HEK293 (cell line): Measurements from ENCODE around the gene KRTCAP2.

Source experiments
- CTCF ChIA-PET: fragments of 350-600 bp; formaldehyde crosslinking; extraction: SDS; loops from one replicate; lab custom pipeline; 2021; ENCODE audit warnings: antibody characterized with exemption; lab: Yijun Ruan, JAX
- POLR2A ChIA-PET: fragments of 300-600 bp; formaldehyde crosslinking; extraction: SDS; loops from one replicate; lab custom pipeline; 2020; ENCODE audit warnings: antibody characterized with exemption, inconsistent platforms; lab: Yijun Ruan, JAX
- H3K27ac ChIP-seq: fragments of 200-500 bp; sonication (Bioruptor generic); 2 replicates; pipeline ENCODE4 v1.5.1; 2014; ENCODE audit warnings: low read depth, low read length, control low read depth, inconsistent platforms; ENCODE audit errors: extremely low read depth
- H3K36me3 ChIP-seq, 2 experiments: fragments of 200-500 bp in 1 of 2; sonication (Bioruptor generic) in 1 of 2; 1 replicate in 1 of 2; 2 replicates in 1 of 2; pipeline ENCODE4 v1.5.1; 2014 to 2017; ENCODE audit warnings: inconsistent platforms in 2 of 2, low read length in 2 of 2; ENCODE audit not compliant: control insufficient read depth in 2 of 2, insufficient read depth in 1 of 2
- H3K4me1 ChIP-seq: fragments of 200-500 bp; sonication (Bioruptor generic); 2 replicates; pipeline ENCODE4 v1.5.1; 2014; ENCODE audit warnings: mild to moderate bottlenecking, low read length, inconsistent platforms; ENCODE audit not compliant: control insufficient read depth, insufficient read depth
- H3K4me3 ChIP-seq: 2 replicates; pipeline ENCODE4 v1.5.1; 2011; ENCODE audit warnings: low read depth, mild to moderate bottlenecking, control low read depth, low read length, moderate library complexity
- H3K9me3 ChIP-seq: fragments of 200-500 bp; sonication (Bioruptor generic); 2 replicates; pipeline ENCODE4 v1.5.1; 2014; ENCODE audit warnings: low read depth, low read length, inconsistent platforms; ENCODE audit not compliant: control insufficient read depth, insufficient read depth
- HOXA7 ChIP-seq: sonication (generic); formaldehyde crosslinking; IDR thresholded peaks from 2 replicates; pipeline ENCODE4 v1.8.1; 2022; ENCODE audit warnings: missing genetic modification reagents, borderline replicate concordance
- IKZF3 ChIP-seq: fragments of 450-650 bp; IDR thresholded peaks from 2 replicates; pipeline ENCODE4 v1.5.0; 2018; ENCODE audit warnings: missing biosample characterization, mild to moderate bottlenecking, missing genetic modification characterization, moderate library complexity
- PRDM1 ChIP-seq: fragments of 450-650 bp; formaldehyde crosslinking; IDR thresholded peaks from 2 replicates; pipeline ENCODE4; 2016; ENCODE audit warnings: missing biosample characterization, missing genetic modification characterization
- SP3 ChIP-seq: fragments of 450-650 bp; formaldehyde crosslinking; IDR thresholded peaks from 2 replicates; pipeline ENCODE4 v1.5.1; 2016; ENCODE audit warnings: missing biosample characterization, missing genetic modification characterization
- ZFHX2 ChIP-seq: fragments of 450-650 bp; formaldehyde crosslinking; conservative IDR thresholded peaks from 2 replicates; pipeline ENCODE4 v1.5.1; 2016; ENCODE audit warnings: missing biosample characterization, missing genetic modification characterization
- ZNF140 ChIP-seq: fragments of 450-650 bp; formaldehyde crosslinking; IDR thresholded peaks from 2 replicates; pipeline ENCODE4 v1.5.1; 2016; ENCODE audit warnings: missing biosample characterization, missing genetic modification characterization
- ZNF146 ChIP-seq: fragments of 450-650 bp; formaldehyde crosslinking; IDR thresholded peaks from 2 replicates; pipeline ENCODE4 v1.5.1; 2016; ENCODE audit warnings: missing biosample characterization, missing genetic modification characterization
- ZNF350 ChIP-seq: fragments of 450-650 bp; formaldehyde crosslinking; IDR thresholded peaks from 2 replicates; pipeline ENCODE4 v1.5.0; 2017; ENCODE audit warnings: missing biosample characterization, mild to moderate bottlenecking, missing genetic modification characterization
- ZNF521 ChIP-seq: fragments of 450-650 bp; formaldehyde crosslinking; IDR thresholded peaks from 2 replicates; pipeline ENCODE4 v1.5.1; 2017; ENCODE audit warnings: missing biosample characterization, mild to moderate bottlenecking, missing genetic modification characterization
- ZNF529 ChIP-seq: fragments of 450-650 bp; formaldehyde crosslinking; IDR thresholded peaks from 2 replicates; pipeline ENCODE4 v1.5.1; 2017; ENCODE audit warnings: missing genetic modification characterization, missing biosample characterization; ENCODE audit not compliant: insufficient replicate concordance
- ZNF585B ChIP-seq: fragments of 450-650 bp; formaldehyde crosslinking; IDR thresholded peaks from 2 replicates; pipeline ENCODE4 v1.5.1; 2016; ENCODE audit warnings: missing biosample characterization, missing genetic modification characterization
- ZNF600 ChIP-seq: fragments of 450-650 bp; formaldehyde crosslinking; IDR thresholded peaks from 2 replicates; pipeline ENCODE4 v1.5.1; 2016; ENCODE audit warnings: missing biosample characterization, missing genetic modification characterization
- ZNF677 ChIP-seq: fragments of 450-650 bp; IDR thresholded peaks from 2 replicates; pipeline ENCODE4 v1.5.0; 2018; ENCODE audit warnings: missing biosample characterization, mild to moderate bottlenecking, missing genetic modification characterization, moderate library complexity
- ZNF707 ChIP-seq: fragments of 450-650 bp; formaldehyde crosslinking; IDR thresholded peaks from 2 replicates; pipeline ENCODE4 v1.5.1; 2016; ENCODE audit warnings: missing biosample characterization, missing genetic modification characterization
- ZSCAN23 ChIP-seq: fragments of 450-650 bp; formaldehyde crosslinking; IDR thresholded peaks from 2 replicates; pipeline ENCODE4 v1.5.1; 2016; ENCODE audit warnings: missing biosample characterization, missing genetic modification characterization
- TF ChIP-seq, protein P1 (sequence below): fragments of 450-650 bp; formaldehyde crosslinking; optimal IDR thresholded peaks from 2 replicates; pipeline ENCODE3; 2016; ENCODE audit warnings: missing biosample characterization, mild to moderate bottlenecking, missing genetic modification characterization
- TF ChIP-seq, protein P2 (sequence below): fragments of 450-650 bp; formaldehyde crosslinking; IDR thresholded peaks from 2 replicates; pipeline ENCODE4 v1.5.1; 2016; ENCODE audit warnings: missing biosample characterization, missing genetic modification characterization
- TF ChIP-seq, protein P3 (sequence below): fragments of 450-650 bp; formaldehyde crosslinking; IDR thresholded peaks from 2 replicates; pipeline ENCODE4; 2016; ENCODE audit warnings: missing biosample characterization, missing genetic modification characterization
- TF ChIP-seq, protein P4 (sequence below): fragments of 450-650 bp; formaldehyde crosslinking; IDR thresholded peaks from 2 replicates; pipeline ENCODE4 v1.5.1; 2016; ENCODE audit warnings: missing biosample characterization, missing genetic modification characterization, borderline replicate concordance

KRTCAP2 gene

DNA sequence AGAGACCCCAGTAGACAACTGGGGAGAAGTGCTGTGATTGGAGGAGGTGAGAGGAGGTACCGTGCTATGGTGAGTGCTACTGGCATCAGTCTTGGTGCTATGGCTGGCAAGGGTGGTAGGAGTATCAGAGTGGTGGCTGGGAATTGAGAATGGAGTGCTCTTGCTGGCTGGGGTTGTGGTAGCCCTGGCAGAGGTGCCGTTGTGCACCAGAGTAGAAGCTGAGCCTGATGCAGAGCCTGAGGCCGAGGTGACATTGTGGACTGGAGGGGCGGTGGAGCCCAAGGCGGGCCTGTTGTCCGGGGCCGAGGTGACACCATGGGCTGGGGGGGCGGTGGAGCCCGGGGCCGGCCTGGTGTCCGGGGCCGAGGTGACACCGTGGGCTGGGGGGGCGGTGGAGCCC is 15.2 kb upstream of the KRTCAP2 start:
- Histone ChIP-seq H3K27ac (no peak overlapping the region), H3K9me3 (no peaks in the 10 kb centered on the region), H3K36me3 (no peaks in the 10 kb centered on the region), H3K4me1 (peaks cover 3% of the 10 kb centered on the region; the same call in 1 of the 2 replicates), H3K4me3 (no peak overlapping the region)
- ChIA-PET CTCF (no interaction called here), POLR2A (no interaction called here)
- TF ChIP-seq ZNF600 (tag by site-specific recombination) = peak; percentile 37; the same call in 1 of the 2 replicates
- TF ChIP-seq ZNF677 (tag by site-specific recombination) = no peak

DNA sequence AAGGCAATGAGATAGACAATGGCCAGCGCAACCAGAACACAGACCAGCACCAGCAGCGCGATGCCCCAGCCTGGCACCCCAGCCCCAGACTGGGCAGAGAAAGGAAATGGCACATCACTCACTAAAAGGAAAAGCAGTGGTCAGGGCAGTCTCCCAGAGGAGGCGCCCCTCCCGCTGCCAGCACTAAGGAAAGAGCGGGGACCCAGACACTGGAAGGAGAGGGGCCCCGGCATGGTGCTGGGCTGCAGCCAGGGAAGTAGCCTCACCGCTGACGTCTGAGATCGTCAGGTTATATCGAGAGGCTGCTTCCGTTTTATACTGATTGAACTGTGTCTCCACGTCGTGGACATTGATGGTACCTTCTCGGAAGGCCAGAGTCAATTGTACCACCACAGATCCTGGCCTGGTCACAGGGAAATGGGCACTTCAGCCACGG is 14.4 kb upstream of the KRTCAP2 start:
- ChIA-PET POLR2A (no interaction called here), CTCF (interaction anchor here (4.4 kb wide), 1 partner anchor 15 kb away, joined by 15 read pairs; the partner anchor contains the start of gene KRTCAP2)
- TF ChIP-seq ZNF707 (tag by site-specific recombination) (no peak), ZNF529 (tag by site-specific recombination) (no peak), ZFHX2 (tag by site-specific recombination) (no peak)
- TF ChIP-seq, protein P1, sequence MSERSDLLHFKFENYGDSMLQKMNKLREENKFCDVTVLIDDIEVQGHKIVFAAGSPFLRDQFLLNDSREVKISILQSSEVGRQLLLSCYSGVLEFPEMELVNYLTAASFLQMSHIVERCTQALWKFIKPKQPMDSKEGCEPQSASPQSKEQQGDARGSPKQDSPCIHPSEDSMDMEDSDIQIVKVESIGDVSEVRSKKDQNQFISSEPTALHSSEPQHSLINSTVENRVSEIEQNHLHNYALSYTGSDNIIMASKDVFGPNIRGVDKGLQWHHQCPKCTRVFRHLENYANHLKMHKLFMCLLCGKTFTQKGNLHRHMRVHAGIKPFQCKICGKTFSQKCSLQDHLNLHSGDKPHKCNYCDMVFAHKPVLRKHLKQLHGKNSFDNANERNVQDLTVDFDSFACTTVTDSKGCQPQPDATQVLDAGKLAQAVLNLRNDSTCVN (tag by site-specific recombination) = no peak
- no peaks in the 10 kb centered on the region for H3K9me3 ChIP-seq
- no peaks in the 10 kb centered on the region for H3K4me1 ChIP-seq
- no peaks in the 10 kb centered on the region for H3K36me3 ChIP-seq
- no peak overlapping the region for H3K27ac ChIP-seq
- no peak overlapping the region for H3K4me3 ChIP-seq

DNA sequence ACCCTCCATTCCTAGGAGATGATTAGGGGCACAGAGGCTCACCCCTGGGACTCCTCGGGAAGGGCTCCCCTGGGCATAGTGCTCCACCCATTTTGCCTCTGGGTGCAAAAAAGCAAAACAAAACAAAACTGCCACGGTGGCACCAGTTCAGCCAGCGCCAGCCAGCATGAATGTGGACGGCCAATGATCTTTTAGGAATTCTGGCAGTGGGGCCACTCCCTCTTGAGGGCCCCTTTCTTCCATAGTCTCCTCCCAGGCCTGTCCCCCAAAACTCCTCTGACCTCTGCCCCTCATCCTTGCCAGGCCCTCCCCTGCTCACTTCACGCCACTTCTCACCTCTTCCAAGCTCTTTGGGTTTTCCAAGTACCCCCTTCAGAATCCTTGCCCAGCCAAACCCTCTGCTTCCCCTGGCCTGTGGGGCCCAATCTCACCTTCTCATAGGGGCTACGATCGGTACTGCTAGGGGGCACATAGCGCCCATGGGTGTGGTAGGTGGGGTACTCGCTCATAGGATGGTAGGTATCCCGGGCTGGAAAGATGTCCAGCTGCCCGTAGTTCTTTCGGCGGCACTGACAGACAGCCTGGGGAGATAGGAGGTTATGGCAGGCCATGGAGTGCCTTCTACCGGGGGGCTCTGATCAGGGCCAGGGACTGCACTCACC is 13.8 kb upstream of the KRTCAP2 start:
- ChIA-PET CTCF (interaction anchor here (1.0 to 4.4 kb wide), 2 partner anchors 10 to 14 kb away, joined by 4 to 15 read pairs; partner anchors contain the start of gene KRTCAP2), POLR2A (no interaction called here)
- no peak overlapping the region for H3K27ac ChIP-seq
- no peaks in the 10 kb centered on the region for H3K36me3 ChIP-seq
- no peaks in the 10 kb centered on the region for H3K9me3 ChIP-seq
- TF ChIP-seq ZNF585B (tag by site-specific recombination) (no peak), ZNF521 (tag by site-specific recombination) (no peak), SP3 (no peak), PRDM1 (tag by site-specific recombination) (no peak), HOXA7 (CRISPR knock-in tag) (no peak), IKZF3 (no peak), ZNF146 (tag by site-specific recombination) (no peak), ZNF350 (tag by site-specific recombination) (no peak), ZSCAN23 (no peak), ZNF140 (tag by site-specific recombination) (no peak)
- TF ChIP-seq, protein P2, sequence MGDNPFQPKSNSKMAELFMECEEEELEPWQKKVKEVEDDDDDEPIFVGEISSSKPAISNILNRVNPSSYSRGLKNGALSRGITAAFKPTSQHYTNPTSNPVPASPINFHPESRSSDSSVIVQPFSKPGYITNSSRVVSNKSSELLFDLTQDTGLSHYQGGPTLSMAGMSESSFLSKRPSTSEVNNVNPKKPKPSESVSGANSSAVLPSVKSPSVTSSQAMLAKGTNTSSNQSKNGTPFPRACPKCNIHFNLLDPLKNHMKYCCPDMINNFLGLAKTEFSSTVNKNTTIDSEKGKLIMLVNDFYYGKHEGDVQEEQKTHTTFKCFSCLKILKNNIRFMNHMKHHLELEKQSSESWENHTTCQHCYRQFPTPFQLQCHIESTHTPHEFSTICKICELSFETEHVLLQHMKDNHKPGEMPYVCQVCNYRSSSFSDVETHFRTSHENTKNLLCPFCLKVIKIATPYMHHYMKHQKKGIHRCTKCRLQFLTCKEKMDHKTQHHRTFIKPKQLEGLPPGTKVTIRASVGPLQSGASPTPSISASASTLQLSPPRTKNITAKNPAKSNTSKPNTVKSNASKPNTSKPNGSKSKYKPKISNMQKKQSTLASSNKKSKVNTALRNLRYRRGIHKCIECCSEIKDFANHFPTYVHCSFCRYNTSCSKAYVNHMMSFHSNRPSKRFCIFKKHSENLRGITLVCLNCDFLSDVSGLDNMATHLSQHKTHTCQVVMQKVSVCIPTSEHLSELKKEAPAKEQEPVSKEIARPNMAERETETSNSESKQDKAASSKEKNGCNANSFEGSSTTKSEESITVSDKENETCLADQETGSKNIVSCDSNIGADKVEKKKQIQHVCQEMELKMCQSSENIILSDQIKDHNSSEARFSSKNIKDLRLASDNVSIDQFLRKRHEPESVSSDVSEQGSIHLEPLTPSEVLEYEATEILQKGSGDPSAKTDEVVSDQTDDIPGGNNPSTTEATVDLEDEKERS = no peak
- TF ChIP-seq, protein P3, sequence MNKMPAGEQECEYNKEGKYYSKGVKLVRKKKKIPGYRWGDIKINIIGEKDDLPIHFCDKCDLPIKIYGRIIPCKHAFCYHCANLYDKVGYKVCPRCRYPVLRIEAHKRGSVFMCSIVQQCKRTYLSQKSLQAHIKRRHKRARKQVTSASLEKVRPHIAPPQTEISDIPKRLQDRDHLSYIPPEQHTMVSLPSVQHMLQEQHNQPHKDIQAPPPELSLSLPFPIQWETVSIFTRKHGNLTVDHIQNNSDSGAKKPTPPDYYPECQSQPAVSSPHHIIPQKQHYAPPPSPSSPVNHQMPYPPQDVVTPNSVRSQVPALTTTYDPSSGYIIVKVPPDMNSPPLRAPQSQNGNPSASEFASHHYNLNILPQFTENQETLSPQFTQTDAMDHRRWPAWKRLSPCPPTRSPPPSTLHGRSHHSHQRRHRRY (tag by site-specific recombination) = no peak
- TF ChIP-seq, protein P4, sequence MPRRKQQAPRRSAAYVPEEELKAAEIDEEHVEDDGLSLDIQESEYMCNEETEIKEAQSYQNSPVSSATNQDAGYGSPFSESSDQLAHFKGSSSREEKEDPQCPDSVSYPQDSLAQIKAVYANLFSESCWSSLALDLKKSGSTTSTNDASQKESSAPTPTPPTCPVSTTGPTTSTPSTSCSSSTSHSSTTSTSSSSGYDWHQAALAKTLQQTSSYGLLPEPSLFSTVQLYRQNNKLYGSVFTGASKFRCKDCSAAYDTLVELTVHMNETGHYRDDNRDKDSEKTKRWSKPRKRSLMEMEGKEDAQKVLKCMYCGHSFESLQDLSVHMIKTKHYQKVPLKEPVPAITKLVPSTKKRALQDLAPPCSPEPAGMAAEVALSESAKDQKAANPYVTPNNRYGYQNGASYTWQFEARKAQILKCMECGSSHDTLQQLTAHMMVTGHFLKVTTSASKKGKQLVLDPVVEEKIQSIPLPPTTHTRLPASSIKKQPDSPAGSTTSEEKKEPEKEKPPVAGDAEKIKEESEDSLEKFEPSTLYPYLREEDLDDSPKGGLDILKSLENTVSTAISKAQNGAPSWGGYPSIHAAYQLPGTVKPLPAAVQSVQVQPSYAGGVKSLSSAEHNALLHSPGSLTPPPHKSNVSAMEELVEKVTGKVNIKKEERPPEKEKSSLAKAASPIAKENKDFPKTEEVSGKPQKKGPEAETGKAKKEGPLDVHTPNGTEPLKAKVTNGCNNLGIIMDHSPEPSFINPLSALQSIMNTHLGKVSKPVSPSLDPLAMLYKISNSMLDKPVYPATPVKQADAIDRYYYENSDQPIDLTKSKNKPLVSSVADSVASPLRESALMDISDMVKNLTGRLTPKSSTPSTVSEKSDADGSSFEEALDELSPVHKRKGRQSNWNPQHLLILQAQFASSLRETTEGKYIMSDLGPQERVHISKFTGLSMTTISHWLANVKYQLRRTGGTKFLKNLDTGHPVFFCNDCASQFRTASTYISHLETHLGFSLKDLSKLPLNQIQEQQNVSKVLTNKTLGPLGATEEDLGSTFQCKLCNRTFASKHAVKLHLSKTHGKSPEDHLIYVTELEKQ = no peak
- no peaks in the 10 kb centered on the region for H3K4me1 ChIP-seq
- no peak overlapping the region for H3K4me3 ChIP-seq
